ENCODE measurements around the gene SPECC1L.
A peak's percentile ranks its signal among the peaks of the same experiment; 100 is the strongest.

The SPECC1L gene

GRCh38 chr22:24325105-24325757 lies 54.6 kb downstream of the SPECC1L start:
- DNase-seq (ENCODE audit: low read depth), result peak; percentile 91

GRCh38 chr22:24326266-24326665 lies 55.6 kb downstream of the SPECC1L start:
- DNase-seq (ENCODE audit: low read depth), result no peak

GRCh38 chr22:24327832-24328231 lies 57.2 kb downstream of the SPECC1L start:
- no peak for DNase-seq (ENCODE audit: low read depth)

GRCh38 chr22:24329453-24329852 lies 58.8 kb downstream of the SPECC1L start:
- DNase-seq (ENCODE audit: low read depth), result no peak

- DNase-seq (ENCODE audit: low read depth), result no peak
Measured at GRCh38 chr22:24330636-24331035, 60.0 kb downstream of the SPECC1L start.

- DNase-seq (ENCODE audit: low read depth), result no peak
Measured at GRCh38 chr22:24331468-24332440, 61.1 kb downstream of the SPECC1L start.

- peak; percentile 61 for DNase-seq (ENCODE audit: low read depth)
Measured at GRCh38 chr22:24333301-24333700, 62.7 kb downstream of the SPECC1L start.

- DNase-seq (ENCODE audit: low read depth), result no peak
Measured at GRCh38 chr22:24335496-24335895, 64.9 kb downstream of the SPECC1L start.

- DNase-seq (ENCODE audit: low read depth), result no peak
Measured at GRCh38 chr22:24337894-24338645, 67.4 kb downstream of the SPECC1L start.

GRCh38 chr22:24338726-24339451 lies 68.3 kb downstream of the SPECC1L start:
- no peak for DNase-seq (ENCODE audit: low read depth)

- no peak for DNase-seq (ENCODE audit: low read depth)
Measured at GRCh38 chr22:24339452-24339747, 68.8 kb downstream of the SPECC1L start.

- no peak for DNase-seq (ENCODE audit: low read depth)
Measured at GRCh38 chr22:24341627-24342026, 71.0 kb downstream of the SPECC1L start.

GRCh38 chr22:24350627-24351026 lies 80.0 kb downstream of the SPECC1L start:
- no peak for DNase-seq (ENCODE audit: low read depth)

- DNase-seq (ENCODE audit: low read depth), result no peak
Measured at GRCh38 chr22:24353121-24353520, 82.5 kb downstream of the SPECC1L start.

- DNase-seq (ENCODE audit: low read depth), result no peak
Measured at GRCh38 chr22:24355574-24355973, 84.9 kb downstream of the SPECC1L start.

- no peak for DNase-seq (ENCODE audit: low read depth)
Measured at GRCh38 chr22:24357547-24357946, 86.9 kb downstream of the SPECC1L start.

GRCh38 chr22:24358105-24358836 lies 87.6 kb downstream of the SPECC1L start:
- no peak for DNase-seq (ENCODE audit: low read depth)

GRCh38 chr22:24359452-24360120 lies 89.0 kb downstream of the SPECC1L start:
- DNase-seq (ENCODE audit: low read depth), result no peak

GRCh38 chr22:24361976-24362646 lies 91.5 kb downstream of the SPECC1L start:
- no peak for DNase-seq (ENCODE audit: low read depth)

- no peak for DNase-seq (ENCODE audit: low read depth)
Measured at GRCh38 chr22:24363243-24363642, 92.6 kb downstream of the SPECC1L start.

Measured in fibroblast of gingiva (primary cell).